Measurements from ENCODE around the gene CST3.

DNA sequence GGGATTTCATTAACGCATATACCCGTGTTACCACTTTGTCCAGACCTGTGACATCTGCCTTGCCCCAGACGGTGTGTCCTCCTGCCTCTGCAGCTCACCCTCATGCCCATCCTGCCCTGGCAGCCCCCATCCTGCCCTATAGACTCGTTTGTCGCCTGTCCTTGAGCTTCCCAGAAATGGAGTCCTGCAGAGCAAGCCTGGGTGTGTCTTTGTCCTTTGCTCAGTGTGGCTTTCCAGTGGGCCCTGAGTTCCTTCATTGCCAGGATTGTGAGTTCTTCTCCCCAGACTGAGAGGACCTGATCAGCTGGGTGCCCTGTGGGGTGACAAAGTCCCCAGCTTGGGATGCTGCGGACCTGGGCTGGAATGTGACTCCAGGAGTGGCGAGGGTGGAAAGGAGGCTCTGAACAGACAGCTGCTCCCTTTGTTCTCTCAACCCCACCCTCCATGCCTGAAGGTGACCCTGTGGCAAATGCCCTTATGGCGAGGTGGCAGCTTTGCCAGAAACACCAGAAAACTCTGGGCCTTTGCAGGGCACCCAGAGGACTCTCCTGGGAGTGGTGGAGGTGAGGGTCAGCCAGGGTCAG is 2.4 kb upstream of the CST3 start:
- TF ChIP-seq SIN3A (IDR thresholded peaks at IDR 0.05; ENCODE audit: borderline replicate concordance, insufficient read depth, low read length) (no peak), POLR2AphosphoS5 (IDR thresholded peaks at IDR 0.05; ENCODE audit: low read depth, low read length) (no peak)

Data from PFSK-1 (cell line).